Effector memory CD8-positive, alpha-beta T cell (primary cell): ENCODE results near the gene GNA12.

Experiments used
- ATAC-seq: fragments of 150-1000 bp; cut with Tn5 transposase; replicated peaks from 2 replicates; pipeline ENCODE4 v1.10.0; 2021; ENCODE audit warnings: mild to moderate bottlenecking, moderate library complexity
- DNase-seq, 3 experiments: peaks; one replicate each; pipeline ENCODE4 v3.0.0; 2021
- H3K27ac Mint-ChIP-seq, 2 donors: one replicate each; pipeline ENCODE4 v1.8.0; 2022; ENCODE audit warnings: mild to moderate bottlenecking in 2 of 2, mixed read lengths in 2 of 2, moderate library complexity in 2 of 2
- H3K27me3 Mint-ChIP-seq, 2 donors: one replicate each; pipeline ENCODE4 v1.8.0; 2022; ENCODE audit warnings: mixed read lengths in 2 of 2
- H3K36me3 Mint-ChIP-seq: one replicate; pipeline ENCODE4 v1.8.0; 2022; ENCODE audit warnings: mild to moderate bottlenecking, moderate library complexity, mixed read lengths; ENCODE audit not compliant: insufficient read depth
- H3K4me1 Mint-ChIP-seq, 2 donors: one replicate each; pipeline ENCODE4 v1.8.0; 2022; ENCODE audit warnings: low read depth in 2 of 2, mixed read lengths in 2 of 2
- H3K4me3 Mint-ChIP-seq, 2 donors: one replicate each; pipeline ENCODE4 v1.8.0; 2022; ENCODE audit warnings: mild to moderate bottlenecking in 2 of 2, mixed read lengths in 2 of 2, moderate library complexity in 2 of 2
- H3K9me3 Mint-ChIP-seq, 2 donors: one replicate each; pipeline ENCODE4 v1.8.0; 2022; ENCODE audit warnings: mixed read lengths in 2 of 2

Gene GNA12

GRCh38 chr7:2794836-2795636 is 49.1 kb downstream of the GNA12 start:
- ATAC-seq (no peak), DNase-seq (no peak)
- Mint-ChIP-seq H3K27ac (no peak overlapping the region), H3K9me3 (no peaks in the 10 kb centered on the region), H3K36me3 (peaks cover 23% of the 10 kb centered on the region), H3K4me3 (no peak overlapping the region), H3K27me3 (no peaks in the 10 kb centered on the region), H3K4me1 (peaks cover 5 to 22% of the 10 kb centered on the region in 2 donors)

- Mint-ChIP-seq H3K9me3 (no peaks in the 10 kb centered on the region), H3K27ac (no peak overlapping the region), H3K4me1 (peaks cover 2 to 5% of the 10 kb centered on the region in 2 donors), H3K4me3 (no peak overlapping the region), H3K27me3 (no peaks in the 10 kb centered on the region), H3K36me3 (peaks cover 27% of the 10 kb centered on the region)
- DNase-seq = no peak
- ATAC-seq = no peak
Measured at GRCh38 chr7:2792856-2793487, 51.1 kb downstream of the GNA12 start.

- H3K27me3 Mint-ChIP-seq = no peaks in the 10 kb centered on the region
- no peaks in the 10 kb centered on the region for H3K9me3 Mint-ChIP-seq
- no peak for ATAC-seq
- DNase-seq = no peak
- H3K4me3 Mint-ChIP-seq = no peak overlapping the region
- peaks cover 0 to 3% of the 10 kb centered on the region in 2 donors for H3K4me1 Mint-ChIP-seq
- H3K27ac Mint-ChIP-seq = no peak overlapping the region
- peaks cover 30% of the 10 kb centered on the region for H3K36me3 Mint-ChIP-seq
Measured at GRCh38 chr7:2792235-2792634, 51.9 kb downstream of the GNA12 start.

- H3K4me3 Mint-ChIP-seq = no peak overlapping the region
- DNase-seq (no peak), ATAC-seq (no peak)
- H3K4me1 Mint-ChIP-seq = peaks cover 0 to 4% of the 10 kb centered on the region in 2 donors
- peaks cover 30% of the 10 kb centered on the region for H3K36me3 Mint-ChIP-seq
- H3K9me3 Mint-ChIP-seq = no peaks in the 10 kb centered on the region
- H3K27ac Mint-ChIP-seq = no peak overlapping the region
- no peaks in the 10 kb centered on the region for H3K27me3 Mint-ChIP-seq
Measured at GRCh38 chr7:2791390-2791789, 52.7 kb downstream of the GNA12 start.

GRCh38 chr7:2787251-2787951 is 56.7 kb downstream of the GNA12 start:
- Mint-ChIP-seq H3K36me3 (peaks cover 7% of the 10 kb centered on the region), H3K9me3 (no peaks in the 10 kb centered on the region), H3K27me3 (no peaks in the 10 kb centered on the region), H3K4me3 (no peak overlapping the region), H3K27ac (no peak overlapping the region), H3K4me1 (peaks cover 0 to 9% of the 10 kb centered on the region in 2 donors)
- no peak for ATAC-seq
- no peak for DNase-seq

GRCh38 chr7:2786607-2787116 is 57.4 kb downstream of the GNA12 start:
- DNase-seq (no peak), ATAC-seq (no peak)
- Mint-ChIP-seq H3K9me3 (no peaks in the 10 kb centered on the region), H3K36me3 (peaks cover 7% of the 10 kb centered on the region), H3K27ac (no peak overlapping the region), H3K27me3 (no peaks in the 10 kb centered on the region), H3K4me1 (peaks cover 0 to 11% of the 10 kb centered on the region in 2 donors), H3K4me3 (no peak overlapping the region)

GRCh38 chr7:2785071-2785500 is 59.0 kb downstream of the GNA12 start:
- peaks cover 0 to 14% of the 10 kb centered on the region in 2 donors for H3K4me1 Mint-ChIP-seq
- H3K4me3 Mint-ChIP-seq = no peak overlapping the region
- no peaks in the 10 kb centered on the region for H3K9me3 Mint-ChIP-seq
- DNase-seq (no peak), ATAC-seq (no peak)
- peaks cover 7% of the 10 kb centered on the region for H3K36me3 Mint-ChIP-seq
- no peak overlapping the region for H3K27ac Mint-ChIP-seq
- no peaks in the 10 kb centered on the region for H3K27me3 Mint-ChIP-seq

GRCh38 chr7:2782565-2782964 is 61.5 kb downstream of the GNA12 start:
- Mint-ChIP-seq H3K27ac (peak overlapping the region in 1 of 2 donors; percentile 39), H3K4me3 (peak overlapping the region in 1 of 2 donors; percentile 7), H3K36me3 (peaks cover 3% of the 10 kb centered on the region), H3K9me3 (no peaks in the 10 kb centered on the region), H3K4me1 (peaks cover 0 to 14% of the 10 kb centered on the region in 2 donors), H3K27me3 (no peaks in the 10 kb centered on the region)
- ATAC-seq (no peak), DNase-seq (no peak)

GRCh38 chr7:2782121-2782520 is 62.0 kb downstream of the GNA12 start:
- no peak for DNase-seq
- no peaks in the 10 kb centered on the region for H3K36me3 Mint-ChIP-seq
- no peak for ATAC-seq
- peaks cover 0 to 11% of the 10 kb centered on the region in 2 donors for H3K4me1 Mint-ChIP-seq
- H3K27me3 Mint-ChIP-seq = no peaks in the 10 kb centered on the region
- no peaks in the 10 kb centered on the region for H3K9me3 Mint-ChIP-seq
- H3K27ac Mint-ChIP-seq = peak overlapping the region in 1 of 2 donors; percentile 17
- no peak overlapping the region for H3K4me3 Mint-ChIP-seq

- no peak for ATAC-seq
- H3K36me3 Mint-ChIP-seq = no peaks in the 10 kb centered on the region
- no peaks in the 10 kb centered on the region for H3K9me3 Mint-ChIP-seq
- no peaks in the 10 kb centered on the region for H3K27me3 Mint-ChIP-seq
- H3K27ac Mint-ChIP-seq = peak overlapping the region in 1 of 2 donors; percentile 17
- peaks cover 0 to 11% of the 10 kb centered on the region in 2 donors for H3K4me1 Mint-ChIP-seq
- no peak overlapping the region for H3K4me3 Mint-ChIP-seq
- DNase-seq = no peak
Measured at GRCh38 chr7:2781636-2782035, 62.5 kb downstream of the GNA12 start.

- H3K36me3 Mint-ChIP-seq = no peaks in the 10 kb centered on the region
- H3K9me3 Mint-ChIP-seq = no peaks in the 10 kb centered on the region
- no peak for DNase-seq
- H3K4me3 Mint-ChIP-seq = no peak overlapping the region
- ATAC-seq = no peak
- H3K27ac Mint-ChIP-seq = no peak overlapping the region
- H3K27me3 Mint-ChIP-seq = no peaks in the 10 kb centered on the region
- peaks cover 0 to 11% of the 10 kb centered on the region in 2 donors for H3K4me1 Mint-ChIP-seq
Measured at GRCh38 chr7:2779051-2779450, 65.1 kb downstream of the GNA12 start.

- peak overlapping the region in 1 of 2 donors; percentile 64 for H3K27ac Mint-ChIP-seq
- DNase-seq (no peak), ATAC-seq (no peak)
- H3K4me3 Mint-ChIP-seq = no peak overlapping the region
- peaks cover 0 to 11% of the 10 kb centered on the region in 2 donors for H3K4me1 Mint-ChIP-seq
- H3K9me3 Mint-ChIP-seq = no peaks in the 10 kb centered on the region
- H3K27me3 Mint-ChIP-seq = no peaks in the 10 kb centered on the region
- no peaks in the 10 kb centered on the region for H3K36me3 Mint-ChIP-seq
Measured at GRCh38 chr7:2777898-2778535, 66.1 kb downstream of the GNA12 start.

- no peak overlapping the region for H3K4me3 Mint-ChIP-seq
- DNase-seq (no peak), ATAC-seq (no peak)
- no peaks in the 10 kb centered on the region for H3K36me3 Mint-ChIP-seq
- peaks cover 0 to 3% of the 10 kb centered on the region in 2 donors for H3K4me1 Mint-ChIP-seq
- no peaks in the 10 kb centered on the region for H3K9me3 Mint-ChIP-seq
- peak overlapping the region in 1 of 2 donors; percentile 32 for H3K27ac Mint-ChIP-seq
- H3K27me3 Mint-ChIP-seq = no peaks in the 10 kb centered on the region
Measured at GRCh38 chr7:2776401-2776800, 67.7 kb downstream of the GNA12 start.
